Ectodermal cell (in vitro differentiated cells): ENCODE results near the gene MNDA.
"Not testable (repeated sequence)": the region's sequence is repeated elsewhere in the genome, so short reads cannot be mapped to it uniquely, and the experiment has no call there.

Experiments used
- H3K27ac ChIP-seq: 2 replicates; pipeline ENCODE4 v1.7.0; 2013; ENCODE audit warnings: mild to moderate bottlenecking, low read depth, low read length; ENCODE audit not compliant: insufficient read depth, poor library complexity, severe bottlenecking
- H3K27me3 ChIP-seq: 2 replicates; pipeline ENCODE4 v1.7.0; 2013; ENCODE audit warnings: mild to moderate bottlenecking, low read length; ENCODE audit not compliant: insufficient read depth, control insufficient read depth, poor library complexity, severe bottlenecking
- H3K36me3 ChIP-seq: one replicate; pipeline ENCODE4 v1.7.0; 2013; ENCODE audit warnings: low read length; ENCODE audit not compliant: control insufficient read depth, insufficient read depth
- H3K4me1 ChIP-seq: one replicate; pipeline ENCODE4 v1.7.0; 2013; ENCODE audit warnings: low read length; ENCODE audit not compliant: control insufficient read depth, insufficient read depth
- H3K4me3 ChIP-seq: 2 replicates; pipeline ENCODE4 v1.7.0; 2013; ENCODE audit warnings: low read depth, low read length, control low read depth; ENCODE audit not compliant: insufficient read depth
- H3K9me3 ChIP-seq: 2 replicates; pipeline ENCODE4 v1.7.0; 2013; ENCODE audit warnings: mild to moderate bottlenecking, low read length, moderate library complexity; ENCODE audit not compliant: control insufficient read depth
- WGBS, 2 experiments: methylation state at CpG; one replicate each; pipeline ENCODE4 v1.1.7; 2013; ENCODE audit warnings: missing lambda C conversion rate in 2 of 2; 5-methylcytosine and 5-hydroxymethylcytosine counted together

The MNDA gene

DNA sequence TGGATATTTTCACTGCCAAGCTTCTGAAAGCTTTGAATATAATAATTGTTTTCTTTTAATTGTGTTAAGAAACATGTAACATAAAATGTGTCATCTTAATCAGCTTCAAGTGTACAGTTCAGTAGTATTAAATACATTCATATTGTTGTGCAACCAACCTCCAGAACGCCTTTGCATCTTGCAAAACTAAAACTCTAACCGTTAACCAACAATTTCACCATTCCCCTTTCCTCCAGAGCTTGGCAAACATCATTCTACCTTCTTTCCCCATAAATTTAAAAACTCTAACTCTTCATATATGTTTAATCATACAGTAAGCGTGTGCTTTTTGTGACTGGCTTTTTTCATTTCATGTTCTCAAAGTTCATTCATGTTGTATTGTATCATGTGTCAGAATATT is 2.1 kb downstream of the MNDA start:
- Histone ChIP-seq H3K4me1 (no peaks in the 10 kb centered on the region), H3K27me3 (no peaks in the 10 kb centered on the region), H3K4me3 (no peak overlapping the region), H3K36me3 (no peaks in the 10 kb centered on the region), H3K27ac (no peak overlapping the region), H3K9me3 (no peaks in the 10 kb centered on the region)
- 94% methylated on average over 2 to 3 of the region's 3 CpGs for WGBS, 2 experiments

DNA sequence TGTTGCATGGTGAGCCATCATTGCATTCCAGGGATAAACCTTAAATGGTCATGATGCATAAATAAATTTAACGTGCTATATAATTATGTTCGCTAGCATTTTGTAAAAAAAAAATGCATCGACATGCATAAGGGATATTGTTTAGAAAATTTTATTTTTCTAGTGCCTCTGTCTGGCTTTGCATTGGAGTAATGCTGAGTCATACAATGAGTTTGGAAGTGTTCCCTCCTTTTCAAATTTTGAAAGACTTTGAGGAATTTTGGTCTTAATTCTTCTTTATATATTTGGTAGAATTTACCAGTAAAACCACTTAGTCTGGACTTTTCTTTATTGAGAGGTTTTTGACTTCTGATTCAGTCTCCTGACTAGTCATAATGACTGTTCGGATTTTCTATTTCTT is 4.9 kb downstream of the MNDA start:
- Histone ChIP-seq H3K36me3 (no peaks in the 10 kb centered on the region), H3K9me3 (no peaks in the 10 kb centered on the region), H3K4me3 (no peak overlapping the region), H3K27me3 (no peaks in the 10 kb centered on the region), H3K4me1 (no peaks in the 10 kb centered on the region), H3K27ac (no peak overlapping the region)
- 93 to 97% methylated on average over 3 of the region's 4 CpGs for WGBS, 2 experiments

DNA sequence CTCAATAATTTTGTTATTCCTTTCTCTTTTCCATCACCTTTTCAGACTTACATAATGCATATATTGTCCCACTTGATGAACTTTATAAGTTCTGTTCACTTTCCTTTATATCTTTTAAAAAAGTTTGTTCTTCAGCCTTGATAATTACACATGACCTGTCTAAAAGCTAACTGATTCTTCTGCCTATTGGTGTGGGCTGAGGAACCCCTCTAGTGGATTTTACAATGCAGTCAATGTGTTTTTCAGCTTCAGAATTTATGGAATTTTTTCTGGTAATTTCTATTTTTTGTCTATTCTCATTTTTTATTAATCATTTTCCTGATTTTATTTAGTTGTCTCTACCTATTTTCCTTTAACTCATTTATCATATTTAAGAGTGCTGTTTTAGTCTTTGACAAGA is 7.5 kb downstream of the MNDA start:
- no peaks in the 10 kb centered on the region for H3K27me3 ChIP-seq
- H3K9me3 ChIP-seq: no peaks in the 10 kb centered on the region
- no peak overlapping the region for H3K4me3 ChIP-seq
- no peak overlapping the region for H3K27ac ChIP-seq
- no peaks in the 10 kb centered on the region for H3K4me1 ChIP-seq
- H3K36me3 ChIP-seq: no peaks in the 10 kb centered on the region

GRCh38 chr1:158839566-158839965 is 8.4 kb downstream of the MNDA start:
- no peaks in the 10 kb centered on the region for H3K27me3 ChIP-seq
- H3K4me3 ChIP-seq: no peak overlapping the region
- no peaks in the 10 kb centered on the region for H3K36me3 ChIP-seq
- no peaks in the 10 kb centered on the region for H3K4me1 ChIP-seq
- WGBS, 2 experiments: 95 to 100% methylated on average over 1 of the region's 2 CpGs
- H3K9me3 ChIP-seq: no peaks in the 10 kb centered on the region
- H3K27ac ChIP-seq: no peak overlapping the region

DNA sequence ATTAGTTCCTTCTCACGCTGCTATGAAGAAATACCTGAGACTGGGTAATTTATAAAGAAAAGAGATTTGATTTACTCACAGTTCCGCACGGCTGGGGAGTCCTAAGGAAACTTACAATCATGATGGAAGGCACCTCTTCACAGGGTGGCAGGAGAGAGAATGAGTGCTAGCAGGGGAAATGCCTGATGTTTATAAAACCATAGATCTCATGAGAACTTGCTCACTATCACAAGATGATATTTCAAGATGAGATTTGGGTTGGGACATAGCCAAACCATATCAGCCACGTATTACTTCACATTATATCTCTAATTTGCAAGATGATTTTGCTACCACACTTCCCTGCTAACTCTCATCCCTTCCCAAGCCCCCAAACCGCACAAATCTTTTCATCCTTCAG is 9.1 kb downstream of the MNDA start:
- no peaks in the 10 kb centered on the region for H3K9me3 ChIP-seq
- no peak overlapping the region for H3K4me3 ChIP-seq
- no peaks in the 10 kb centered on the region for H3K36me3 ChIP-seq
- WGBS, 2 experiments: 82 to 83% methylated on average over 4 to 5 of the region's 5 CpGs
- H3K27me3 ChIP-seq: no peaks in the 10 kb centered on the region
- no peak overlapping the region for H3K27ac ChIP-seq
- no peaks in the 10 kb centered on the region for H3K4me1 ChIP-seq

GRCh38 chr1:158864595-158864994 is 33.4 kb downstream of the MNDA start:
- H3K4me1 ChIP-seq: no peaks in the 10 kb centered on the region
- WGBS, 2 experiments: 15 to 26% methylated on average over 6 of the region's 6 CpGs
- H3K27ac ChIP-seq: no peak overlapping the region
- no peaks in the 10 kb centered on the region for H3K36me3 ChIP-seq
- H3K27me3 ChIP-seq: no peaks in the 10 kb centered on the region
- H3K9me3 ChIP-seq: no peaks in the 10 kb centered on the region
- no peak overlapping the region for H3K4me3 ChIP-seq

DNA sequence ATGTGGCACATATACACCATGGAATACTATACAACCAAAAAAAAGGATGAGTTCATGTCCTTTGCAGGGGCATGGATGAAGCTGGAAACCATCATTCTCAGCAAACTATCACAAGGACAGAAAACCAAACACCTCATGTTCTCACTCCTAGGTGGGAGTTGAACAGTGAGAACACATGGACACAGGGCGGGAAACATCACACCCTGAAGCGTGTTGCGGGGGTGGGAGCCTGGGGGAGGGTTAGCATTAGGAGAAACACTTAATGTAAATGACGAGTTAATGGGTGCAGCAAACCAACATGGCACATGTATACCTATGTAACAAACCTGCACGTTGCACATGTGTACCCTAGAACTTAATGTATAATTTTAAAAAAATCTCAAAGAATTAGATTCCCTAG is 39.3 kb downstream of the MNDA start:
- H3K36me3 ChIP-seq, H3K27me3 ChIP-seq, H3K27ac ChIP-seq, H3K4me3 ChIP-seq, H3K4me1 ChIP-seq, H3K9me3 ChIP-seq: not testable (repeated sequence)
- WGBS, 2 experiments: 81 to 94% methylated on average over 3 to 5 of the region's 5 CpGs

GRCh38 chr1:158873141-158873540 is 42.0 kb downstream of the MNDA start:
- H3K4me3 ChIP-seq: no peak overlapping the region
- no peak overlapping the region for H3K27ac ChIP-seq
- H3K4me1 ChIP-seq: no peaks in the 10 kb centered on the region
- H3K27me3 ChIP-seq: no peaks in the 10 kb centered on the region
- H3K9me3 ChIP-seq: no peaks in the 10 kb centered on the region
- no peaks in the 10 kb centered on the region for H3K36me3 ChIP-seq
- 85 to 89% methylated on average over 2 of the region's 2 CpGs for WGBS, 2 experiments

DNA sequence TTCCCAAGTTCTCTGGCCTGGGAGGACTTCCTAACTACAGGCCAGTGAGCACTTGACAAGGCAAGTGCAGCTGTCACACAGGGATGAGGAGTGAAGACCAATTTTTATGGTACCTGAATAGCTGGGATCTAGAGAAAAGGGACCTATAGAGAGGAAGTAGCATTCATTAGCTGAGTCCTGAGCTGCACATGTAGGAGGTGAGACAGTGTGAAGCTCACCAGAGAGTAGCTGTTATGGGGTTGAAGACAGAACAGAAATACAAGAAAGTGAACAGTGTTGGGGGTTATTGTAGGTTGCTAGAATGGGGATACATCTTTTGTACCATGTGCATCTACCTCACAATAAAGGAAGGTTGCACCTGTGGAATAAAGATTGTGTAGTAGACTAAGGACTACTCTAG is 62.5 kb downstream of the MNDA start:
- no peaks in the 10 kb centered on the region for H3K9me3 ChIP-seq
- H3K36me3 ChIP-seq: no peaks in the 10 kb centered on the region
- no peaks in the 10 kb centered on the region for H3K4me1 ChIP-seq
- H3K27me3 ChIP-seq: no peaks in the 10 kb centered on the region
- H3K4me3 ChIP-seq: no peak overlapping the region
- H3K27ac ChIP-seq: no peak overlapping the region

- Histone ChIP-seq H3K4me1 (no peaks in the 10 kb centered on the region), H3K9me3 (no peaks in the 10 kb centered on the region), H3K4me3 (no peak overlapping the region), H3K27me3 (no peaks in the 10 kb centered on the region), H3K27ac (no peak overlapping the region), H3K36me3 (no peaks in the 10 kb centered on the region)
- WGBS, 2 experiments: 80 to 100% methylated on average over 1 of the region's 2 CpGs
Observed at GRCh38 chr1:158898722-158899121, 67.6 kb downstream of the MNDA start.
